Panc1 (cell line): ENCODE data around the gene NMRK1. TPM values are rescaled to one million over a fixed set of nuclear protein-coding genes. Genes with fewer than 3 reads are reported as not detected.
A peak's percentile ranks its signal among the peaks of the same experiment; 100 is the strongest.

Experiments used
- ATAC-seq: fragments of 200-7000 bp; cut with Tn5 transposase; 2 replicates; pipeline ENCODE4 v1.9.1; 2020; ENCODE audit warnings: mild to moderate bottlenecking, moderate library complexity
- BruUV-seq: library from RNA; stranded (reverse); fragments of 400-500 nt; replicated peaks from 2 replicates; lab custom pipeline; 2021; lab: Mats Ljungman, UMichigan
- CTCF ChIA-PET: fragments of 300-600 bp; sonication (Branson Sonifier 250); formaldehyde crosslinking; loops from one replicate; lab custom pipeline; 2022; ENCODE audit warnings: antibody characterized with exemption; lab: Charles Lee
- POLR2A ChIA-PET: fragments of 300-600 bp; sonication (Branson Sonifier 250); formaldehyde crosslinking; loops from one replicate; lab custom pipeline; 2022; ENCODE audit warnings: antibody characterized with exemption; lab: Charles Lee
- DNase-seq: peaks from one replicate; pipeline ENCODE4 v3.0.0-alpha.2; 2010; ENCODE audit warnings: low read depth, low spot score
- H3K27ac ChIP-seq: 2 replicates; pipeline ENCODE4 v1.5.1; 2011; ENCODE audit warnings: mild to moderate bottlenecking, low read length, inconsistent platforms
- H3K27me3 ChIP-seq: fragments of 200-500 bp; sonication (Bioruptor generic); 2 replicates; pipeline ENCODE4 v1.6.0; 2014; ENCODE audit warnings: low read length, inconsistent platforms; ENCODE audit not compliant: control insufficient read depth, insufficient read depth
- H3K36me3 ChIP-seq: fragments of 200-500 bp; sonication (Bioruptor generic); 2 replicates; pipeline ENCODE4 v1.5.1; 2014; ENCODE audit warnings: inconsistent platforms, mild to moderate bottlenecking, low read length, moderate library complexity; ENCODE audit not compliant: control insufficient read depth, insufficient read depth
- H3K4me1 ChIP-seq: 2 replicates; pipeline ENCODE4 v1.5.1; 2011; ENCODE audit warnings: inconsistent platforms, mild to moderate bottlenecking, low read length, moderate library complexity; ENCODE audit not compliant: control insufficient read depth, insufficient read depth
- H3K4me3 ChIP-seq, 2 experiments: 2 replicates each; pipeline ENCODE4 v1.5.1; 2011 to 2012; ENCODE audit warnings: low read depth in 2 of 2, low read length in 2 of 2, mild to moderate bottlenecking in 2 of 2, inconsistent platforms in 1 of 2, moderate library complexity in 1 of 2
- H3K9me3 ChIP-seq: fragments of 200-500 bp; sonication (Bioruptor generic); 2 replicates; pipeline ENCODE4 v1.5.1; 2014; ENCODE audit warnings: low read depth, mild to moderate bottlenecking, inconsistent platforms, low read length, moderate library complexity; ENCODE audit not compliant: control insufficient read depth, insufficient read depth
- POLR2AphosphoS5 ChIP-seq: IDR thresholded peaks from 2 replicates; pipeline ENCODE4 v1.6.1; 2012; ENCODE audit warnings: mild to moderate bottlenecking, low read depth, low read length, moderate library complexity
- SIN3A ChIP-seq: IDR thresholded peaks from 2 replicates; pipeline ENCODE4 v1.6.1; 2012; ENCODE audit warnings: low read depth, mild to moderate bottlenecking, low read length, moderate library complexity, borderline replicate concordance; ENCODE audit not compliant: insufficient read depth
- TCF7L2 ChIP-seq: IDR thresholded peaks from 2 replicates; pipeline ENCODE4 v1.6.1; 2011; ENCODE audit warnings: mild to moderate bottlenecking, low read depth, low read length, inconsistent platforms
- in situ Hi-C: cut with HindIII; loops from 2 replicates; pipeline ENCODE4 v1.10.0; 2016; ENCODE audit warnings: low sequenced_read_pairs, low pct_unique_long_range_greater_than_20kb
- intact Hi-C: fragments of 100-400 bp; cut with micrococcal nuclease; formaldehyde crosslinking; loops from one replicate; pipeline ENCODE4 v1.10.0; 2022; ENCODE audit not compliant: unreplicated experiment
- total RNA-seq: library from RNA; stranded (reverse); gene quantifications from one replicate; pipeline ENCODE4 v1.2.1, GENCODE V29; 2021; ENCODE audit not compliant: unreplicated experiment
- TF ChIP-seq, protein P1 (sequence below), 2 experiments: IDR thresholded peaks; 2 replicates each; pipeline ENCODE4 v1.6.1; 2011 to 2012; ENCODE audit warnings: low read depth in 2 of 2, control low read depth in 1 of 2, low read length in 1 of 2, mild to moderate bottlenecking in 1 of 2, moderate library complexity in 1 of 2; ENCODE audit not compliant: insufficient read depth in 1 of 2
- TF ChIP-seq, protein P2 (sequence below): fragments of 450-650 bp; IDR thresholded peaks from 2 replicates; pipeline ENCODE4 v1.5.1; 2017; ENCODE audit warnings: mild to moderate bottlenecking

The NMRK1 gene
- total RNA-seq, 1 experiment from 2014 or later: 16.0 TPM

DNA sequence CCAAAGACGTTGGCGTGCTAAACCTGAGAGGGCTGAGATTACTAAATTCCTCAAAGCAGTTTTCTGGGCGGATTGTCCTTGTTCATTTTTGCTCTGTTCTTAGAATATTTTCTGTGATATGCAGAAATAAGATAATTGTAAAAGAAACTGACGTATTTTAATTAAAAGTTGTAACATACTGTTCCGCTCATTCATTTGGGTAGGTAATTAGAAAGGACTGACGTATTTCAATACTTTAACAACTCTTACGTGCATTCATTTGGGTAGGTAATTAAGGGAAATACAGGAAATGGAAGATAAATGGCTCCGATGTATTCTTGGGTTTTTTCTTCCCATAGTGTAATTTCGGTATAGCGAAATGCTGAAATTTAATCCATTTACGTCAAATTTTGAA is 1.4 kb upstream of the NMRK1 start:
- in situ Hi-C loops: no loop called here
- CTCF ChIA-PET: no interaction called here
- Histone ChIP-seq H3K4me1 (peaks cover 9% of the 10 kb centered on the region), H3K27ac (peak overlapping the region; percentile 74), H3K9me3 (no peaks in the 10 kb centered on the region), H3K27me3 (no peaks in the 10 kb centered on the region), H3K36me3 (no peaks in the 10 kb centered on the region), H3K4me3 (peak overlapping the region; percentile 78 to 89)
- intact Hi-C loops: loop anchor here (10.0 kb wide), 2 partner anchors 65 to 135 kb away; partner anchors contain the start of genes C9orf40 and CARNMT1
- ATAC-seq (no peak), DNase-seq (no peak)
- POLR2A ChIA-PET: no interaction called here
- no TSS peak for BruUV-seq
- TF ChIP-seq, protein P1, sequence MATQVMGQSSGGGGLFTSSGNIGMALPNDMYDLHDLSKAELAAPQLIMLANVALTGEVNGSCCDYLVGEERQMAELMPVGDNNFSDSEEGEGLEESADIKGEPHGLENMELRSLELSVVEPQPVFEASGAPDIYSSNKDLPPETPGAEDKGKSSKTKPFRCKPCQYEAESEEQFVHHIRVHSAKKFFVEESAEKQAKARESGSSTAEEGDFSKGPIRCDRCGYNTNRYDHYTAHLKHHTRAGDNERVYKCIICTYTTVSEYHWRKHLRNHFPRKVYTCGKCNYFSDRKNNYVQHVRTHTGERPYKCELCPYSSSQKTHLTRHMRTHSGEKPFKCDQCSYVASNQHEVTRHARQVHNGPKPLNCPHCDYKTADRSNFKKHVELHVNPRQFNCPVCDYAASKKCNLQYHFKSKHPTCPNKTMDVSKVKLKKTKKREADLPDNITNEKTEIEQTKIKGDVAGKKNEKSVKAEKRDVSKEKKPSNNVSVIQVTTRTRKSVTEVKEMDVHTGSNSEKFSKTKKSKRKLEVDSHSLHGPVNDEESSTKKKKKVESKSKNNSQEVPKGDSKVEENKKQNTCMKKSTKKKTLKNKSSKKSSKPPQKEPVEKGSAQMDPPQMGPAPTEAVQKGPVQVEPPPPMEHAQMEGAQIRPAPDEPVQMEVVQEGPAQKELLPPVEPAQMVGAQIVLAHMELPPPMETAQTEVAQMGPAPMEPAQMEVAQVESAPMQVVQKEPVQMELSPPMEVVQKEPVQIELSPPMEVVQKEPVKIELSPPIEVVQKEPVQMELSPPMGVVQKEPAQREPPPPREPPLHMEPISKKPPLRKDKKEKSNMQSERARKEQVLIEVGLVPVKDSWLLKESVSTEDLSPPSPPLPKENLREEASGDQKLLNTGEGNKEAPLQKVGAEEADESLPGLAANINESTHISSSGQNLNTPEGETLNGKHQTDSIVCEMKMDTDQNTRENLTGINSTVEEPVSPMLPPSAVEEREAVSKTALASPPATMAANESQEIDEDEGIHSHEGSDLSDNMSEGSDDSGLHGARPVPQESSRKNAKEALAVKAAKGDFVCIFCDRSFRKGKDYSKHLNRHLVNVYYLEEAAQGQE (IDR thresholded peaks at IDR 0.05; ENCODE audit: insufficient read depth in 1 of 2, low read depth in 2 of 2, low read length in 1 of 2): no peak
- no peak for TF ChIP-seq SIN3A
- no peak for TF ChIP-seq TCF7L2
- TF ChIP-seq, protein P2, sequence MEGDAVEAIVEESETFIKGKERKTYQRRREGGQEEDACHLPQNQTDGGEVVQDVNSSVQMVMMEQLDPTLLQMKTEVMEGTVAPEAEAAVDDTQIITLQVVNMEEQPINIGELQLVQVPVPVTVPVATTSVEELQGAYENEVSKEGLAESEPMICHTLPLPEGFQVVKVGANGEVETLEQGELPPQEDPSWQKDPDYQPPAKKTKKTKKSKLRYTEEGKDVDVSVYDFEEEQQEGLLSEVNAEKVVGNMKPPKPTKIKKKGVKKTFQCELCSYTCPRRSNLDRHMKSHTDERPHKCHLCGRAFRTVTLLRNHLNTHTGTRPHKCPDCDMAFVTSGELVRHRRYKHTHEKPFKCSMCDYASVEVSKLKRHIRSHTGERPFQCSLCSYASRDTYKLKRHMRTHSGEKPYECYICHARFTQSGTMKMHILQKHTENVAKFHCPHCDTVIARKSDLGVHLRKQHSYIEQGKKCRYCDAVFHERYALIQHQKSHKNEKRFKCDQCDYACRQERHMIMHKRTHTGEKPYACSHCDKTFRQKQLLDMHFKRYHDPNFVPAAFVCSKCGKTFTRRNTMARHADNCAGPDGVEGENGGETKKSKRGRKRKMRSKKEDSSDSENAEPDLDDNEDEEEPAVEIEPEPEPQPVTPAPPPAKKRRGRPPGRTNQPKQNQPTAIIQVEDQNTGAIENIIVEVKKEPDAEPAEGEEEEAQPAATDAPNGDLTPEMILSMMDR: no peak
- TF ChIP-seq POLR2AphosphoS5: no peak

DNA sequence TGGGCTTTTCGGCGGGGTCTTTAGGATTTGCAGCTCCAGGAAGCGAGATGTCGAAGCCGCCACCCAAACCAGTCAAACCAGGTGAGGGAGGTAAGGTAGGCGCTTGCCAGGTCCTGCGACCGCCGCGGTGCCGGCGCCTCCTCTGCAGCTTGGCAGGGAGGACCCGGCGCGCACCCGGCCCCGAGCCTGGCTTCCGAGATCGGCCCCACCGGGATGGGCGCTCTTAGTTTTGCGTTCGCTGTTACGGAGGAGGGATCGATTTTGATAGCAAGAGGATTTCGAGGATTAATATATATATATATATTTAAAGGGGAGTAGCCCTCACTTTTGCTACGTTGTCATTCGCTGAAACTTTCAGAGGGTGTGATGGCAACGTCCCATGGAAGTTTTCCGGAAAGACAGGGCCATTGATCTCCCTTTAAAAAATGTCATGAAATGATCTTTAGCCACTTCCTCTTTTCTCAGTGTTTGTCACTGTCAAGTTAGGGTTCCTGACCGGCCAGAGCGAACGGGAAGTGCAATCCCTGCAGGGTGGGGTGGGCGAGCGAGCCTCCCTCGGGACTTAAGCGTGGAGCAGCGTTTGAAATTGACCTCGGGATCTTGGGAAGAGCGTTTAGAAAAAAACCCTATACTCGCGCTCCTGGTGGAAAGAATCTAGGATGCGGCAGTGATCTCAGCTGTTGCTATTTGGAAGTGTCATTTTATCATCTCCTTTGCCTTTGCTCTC is 854 bp upstream of the NMRK1 start:
- BruUV-seq: no TSS peak
- POLR2A ChIA-PET: interaction anchor here (0.6 kb wide), 1 partner anchor 99 kb away, joined by 3 read pairs; no protein-coding TSS in a partner anchor

More for the DNA sequence above, 854 bp upstream of the NMRK1 start:
- H3K27ac ChIP-seq: peak overlapping the region; percentile 74
- H3K4me1 ChIP-seq: peaks cover 9% of the 10 kb centered on the region
- peak; percentile 38 for ATAC-seq
- TF ChIP-seq, protein P2: no peak
- TF ChIP-seq SIN3A (no peak), POLR2AphosphoS5 (no peak), TCF7L2 (no peak)
- TF ChIP-seq, protein P1 (IDR thresholded peaks at IDR 0.05; ENCODE audit: insufficient read depth in 1 of 2, low read depth in 2 of 2, low read length in 1 of 2): no peak
- no peaks in the 10 kb centered on the region for H3K9me3 ChIP-seq
- intact Hi-C loops (loop anchor here (10.0 kb wide), 2 partner anchors 64 to 134 kb away; partner anchors contain the start of genes C9orf40 and CARNMT1), in situ Hi-C loops (no loop called here)
- peak overlapping the region; percentile 78 to 89 for H3K4me3 ChIP-seq
- CTCF ChIA-PET: no interaction called here
- no peaks in the 10 kb centered on the region for H3K27me3 ChIP-seq
- no peak for DNase-seq
- H3K36me3 ChIP-seq: no peaks in the 10 kb centered on the region
